NCI-H510A (cell line): ENCODE measurements around the gene PSRC1.
"Not testable (repeated sequence)": the region's sequence is repeated elsewhere in the genome, so short reads cannot be mapped to it uniquely, and the experiment has no call there.

ENCODE experiments used
- DNase-seq: peaks from one replicate; lab custom pipeline; 2025; lab: John Stamatoyannopoulos, UW

Gene PSRC1

DNA sequence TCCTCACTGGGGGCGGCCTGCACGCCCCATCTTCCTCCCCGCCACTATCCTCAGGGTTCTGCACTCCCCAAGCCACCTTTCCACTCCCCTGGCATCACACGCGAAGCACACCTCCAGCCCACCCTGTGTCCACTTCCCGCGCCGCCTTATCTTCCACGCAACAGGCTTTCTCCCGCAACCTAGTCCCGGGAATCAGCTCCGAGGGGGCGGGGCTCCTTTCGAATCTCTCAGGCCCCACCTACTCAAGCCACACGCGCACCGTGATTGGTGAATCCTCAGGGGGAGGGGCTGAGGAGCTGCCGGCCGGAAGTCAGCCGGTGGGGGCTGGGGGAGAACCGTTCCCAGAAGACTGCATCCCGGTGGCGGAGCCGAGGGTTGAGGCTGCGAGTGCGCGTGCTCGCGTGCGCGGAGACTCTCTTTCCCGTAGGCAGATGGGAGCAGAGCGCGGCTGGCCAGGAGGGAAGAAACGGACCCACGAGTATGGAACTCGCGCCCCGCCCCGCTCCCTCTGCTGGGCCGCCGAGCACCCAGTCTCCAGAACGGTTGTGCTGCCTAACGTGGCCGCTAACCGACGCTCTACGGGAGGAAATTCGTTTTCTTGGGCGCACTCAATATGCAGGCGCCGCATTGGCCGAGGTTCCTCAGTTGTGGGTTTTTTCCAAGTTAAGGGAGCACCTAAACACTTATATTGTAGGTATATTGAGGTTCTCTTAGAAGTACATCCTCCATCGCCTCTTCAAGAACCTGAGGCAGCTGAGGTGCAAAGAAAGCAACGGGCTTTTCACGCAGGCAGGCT, at the start of gene PSRC1:
Gene PSRC1, minus strand, starts transcription at position 194 of the 796 bp plus-strand sequence.
- DNase-seq: peak; percentile 96

DNA sequence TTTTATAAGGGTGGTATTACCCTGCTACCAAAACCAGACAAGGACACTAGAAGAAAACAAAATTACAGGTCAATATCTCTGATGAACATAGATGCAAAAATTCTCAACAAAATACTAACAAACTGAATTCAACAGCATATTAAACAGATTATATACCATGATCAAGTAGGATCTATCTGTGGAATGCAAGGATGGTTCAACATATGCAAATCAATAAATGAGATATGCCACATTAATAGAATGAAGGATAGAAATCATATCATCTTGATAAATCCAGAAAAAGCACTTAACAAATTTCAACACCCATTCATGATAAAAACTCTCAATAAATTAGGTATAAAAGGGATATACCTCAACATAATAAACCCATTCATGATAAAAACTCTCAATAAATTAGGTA, 48.2 kb upstream of the PSRC1 start:
- DNase-seq: no peak

DNA sequence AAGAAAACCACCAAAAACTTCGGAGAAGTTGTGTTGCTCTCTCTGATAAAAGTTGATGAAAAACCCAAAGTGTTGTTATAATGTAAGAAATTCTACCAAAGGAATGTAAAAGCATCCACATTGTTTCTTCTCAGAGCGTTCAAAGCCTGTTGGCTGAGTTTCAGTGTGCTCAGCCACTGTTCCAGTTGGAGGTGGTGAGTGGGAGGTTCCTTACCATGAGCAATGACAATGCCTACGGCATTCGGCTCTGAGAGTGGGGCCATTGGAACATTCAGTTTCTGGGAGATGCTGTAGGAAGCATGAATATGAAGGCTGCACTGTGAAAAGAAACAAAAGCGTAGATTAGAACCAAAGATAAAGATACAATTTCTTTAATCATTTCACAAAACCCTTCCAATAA, 44.3 kb upstream of the PSRC1 start:
- DNase-seq: no peak

DNA sequence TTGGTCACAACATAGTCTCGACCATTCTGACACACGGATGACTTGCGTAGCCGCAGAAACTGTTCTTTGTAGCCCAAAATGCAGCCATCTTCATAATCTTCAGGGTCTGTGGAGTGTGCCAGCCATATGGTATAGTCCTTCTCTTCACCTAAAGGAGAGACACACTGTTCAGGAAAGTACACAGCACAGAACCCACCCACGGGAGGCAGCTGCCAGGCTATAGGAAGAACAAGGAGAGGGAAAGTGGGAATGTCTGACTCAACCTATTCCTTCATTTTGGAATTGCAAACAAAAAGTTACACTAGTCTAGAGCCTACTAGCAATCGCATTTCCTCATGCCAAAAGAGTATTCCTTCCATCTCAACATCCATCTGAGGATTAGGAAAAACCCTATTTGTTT, 40.0 kb upstream of the PSRC1 start:
- no peak for DNase-seq

DNA sequence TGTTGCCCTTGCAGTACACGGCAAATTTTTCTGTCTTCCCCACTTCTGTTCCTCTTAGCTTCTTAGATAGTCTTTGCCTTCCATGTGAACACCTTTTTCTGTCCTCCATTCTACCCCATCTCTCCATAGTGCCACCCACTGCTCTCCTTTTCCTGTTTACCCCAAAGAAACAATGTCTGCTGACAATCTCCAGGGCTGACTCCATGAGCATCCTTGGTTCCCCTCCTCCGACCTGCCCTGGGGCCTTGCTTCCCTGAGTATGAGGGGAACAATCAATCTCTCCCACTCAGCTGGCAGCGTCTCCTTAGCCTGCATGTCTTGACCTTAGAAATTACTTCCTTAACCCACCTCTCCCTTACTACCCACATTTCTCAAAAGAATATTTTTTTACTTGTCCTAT, 36.2 kb upstream of the PSRC1 start:
- no peak for DNase-seq

DNA sequence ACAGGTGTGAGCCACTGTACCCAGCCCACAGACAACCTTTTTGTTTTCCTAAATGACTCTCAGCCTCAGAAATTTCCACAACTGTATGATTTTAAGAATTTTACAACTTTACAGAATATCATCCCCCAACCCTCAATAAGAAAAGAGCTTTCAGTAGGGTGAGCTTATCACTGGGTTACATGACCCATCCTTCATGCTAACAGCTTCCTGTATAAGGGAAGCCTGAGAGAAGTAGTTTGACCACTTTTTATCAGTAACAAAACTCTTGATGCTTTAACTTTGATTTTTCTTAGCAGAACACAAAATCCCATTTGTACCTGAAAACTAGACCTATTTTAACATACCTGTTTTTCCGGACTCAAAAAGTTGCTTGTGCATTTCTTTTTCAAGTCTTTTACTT, 33.6 kb upstream of the PSRC1 start:
- DNase-seq: no peak

DNA sequence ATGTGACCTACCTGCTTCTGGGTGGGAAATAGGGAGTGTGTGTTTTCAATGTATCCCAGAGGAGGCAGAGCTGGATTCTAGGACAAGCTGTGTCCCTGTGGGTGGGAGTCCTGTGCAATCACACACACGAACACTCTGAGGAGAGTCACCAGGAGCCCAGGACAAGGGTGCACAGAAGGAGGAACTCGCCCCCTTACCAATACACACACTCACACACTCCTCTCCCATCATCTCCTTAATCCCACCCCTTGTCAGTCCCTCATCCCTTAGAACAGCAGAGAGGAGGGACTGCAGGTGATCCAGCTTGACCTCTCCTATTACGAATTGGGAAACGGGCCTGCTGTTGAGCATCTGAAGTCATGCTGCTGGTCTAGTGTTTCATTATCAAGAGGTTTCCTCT, 32.3 kb upstream of the PSRC1 start:
- DNase-seq: no peak

DNA sequence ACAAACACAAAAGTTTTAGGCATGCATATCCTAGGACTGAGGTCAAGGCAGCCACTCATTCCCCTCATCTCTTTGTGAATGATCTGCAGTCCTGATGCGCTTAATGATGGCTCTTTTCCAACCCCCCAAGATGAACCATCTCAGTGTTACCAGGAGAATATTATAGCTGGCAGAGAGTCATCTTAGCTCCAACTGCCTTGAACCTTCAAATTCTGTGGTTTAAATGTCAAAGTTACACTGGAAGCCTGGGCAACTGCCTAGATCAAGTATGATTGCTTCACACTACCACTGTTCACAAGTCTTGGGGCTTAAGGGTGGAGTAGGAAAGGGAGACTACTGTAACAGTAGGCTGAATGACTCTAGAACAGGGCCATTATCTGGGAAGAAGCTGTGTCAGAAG, 31.9 kb upstream of the PSRC1 start:
- no peak for DNase-seq

DNA sequence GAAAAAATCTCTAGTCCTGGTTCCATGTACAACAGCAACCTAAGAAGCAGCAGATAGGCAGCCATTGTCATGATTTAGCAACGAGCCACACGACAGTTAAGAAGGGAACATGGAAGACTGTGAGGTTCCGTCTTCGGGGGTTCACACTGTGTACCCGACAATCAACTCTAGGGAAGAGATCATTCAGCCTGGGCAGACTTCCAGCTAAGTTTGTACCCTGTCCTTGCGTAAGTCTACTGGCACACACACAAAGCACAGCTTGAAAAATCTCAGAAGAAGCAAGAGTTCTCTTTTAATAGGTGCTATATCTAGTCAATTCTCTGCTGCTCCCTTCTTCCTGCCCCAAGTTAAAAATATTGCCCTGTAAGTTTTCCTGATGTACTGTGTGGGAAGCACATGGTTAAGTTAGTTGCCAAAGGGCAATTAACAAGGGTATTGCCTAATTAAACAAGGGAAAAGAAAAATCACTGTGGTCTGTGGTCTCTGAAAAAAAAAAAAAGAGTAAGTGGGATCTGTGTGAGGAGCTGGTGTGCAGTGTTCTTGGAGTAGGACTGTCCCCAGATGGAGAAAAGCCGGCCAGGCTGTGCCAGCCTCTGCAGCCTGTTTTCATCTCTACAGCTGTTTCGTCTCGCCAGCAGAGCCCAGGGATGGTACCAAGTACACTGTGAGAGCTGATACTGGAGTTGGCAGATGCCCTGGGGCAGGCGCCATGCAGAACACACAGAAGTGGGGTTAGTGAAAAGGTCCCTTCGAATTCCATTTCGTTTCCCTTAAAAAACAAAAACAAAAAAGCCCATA, 30.2 kb upstream of the PSRC1 start:
- DNase-seq: no peak

DNA sequence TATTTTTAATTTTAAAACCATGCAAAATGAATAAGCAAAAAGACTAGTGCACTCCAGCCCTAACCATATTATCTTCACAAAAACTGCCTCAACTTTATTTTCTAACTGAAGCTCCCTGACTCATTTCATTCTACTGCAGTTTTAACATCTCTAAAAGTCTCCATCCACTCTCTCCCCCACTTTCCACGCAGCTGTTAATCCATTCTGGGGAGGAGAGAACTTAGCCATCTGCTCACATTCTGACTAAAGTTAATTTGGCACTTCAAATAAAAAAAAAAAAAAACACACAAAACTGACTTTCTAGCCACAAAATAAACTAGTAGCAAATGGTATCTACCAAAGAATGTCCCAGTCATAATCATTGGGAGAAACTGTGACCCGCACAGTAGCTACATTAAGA, 29.3 kb upstream of the PSRC1 start:
- DNase-seq: no peak

DNA sequence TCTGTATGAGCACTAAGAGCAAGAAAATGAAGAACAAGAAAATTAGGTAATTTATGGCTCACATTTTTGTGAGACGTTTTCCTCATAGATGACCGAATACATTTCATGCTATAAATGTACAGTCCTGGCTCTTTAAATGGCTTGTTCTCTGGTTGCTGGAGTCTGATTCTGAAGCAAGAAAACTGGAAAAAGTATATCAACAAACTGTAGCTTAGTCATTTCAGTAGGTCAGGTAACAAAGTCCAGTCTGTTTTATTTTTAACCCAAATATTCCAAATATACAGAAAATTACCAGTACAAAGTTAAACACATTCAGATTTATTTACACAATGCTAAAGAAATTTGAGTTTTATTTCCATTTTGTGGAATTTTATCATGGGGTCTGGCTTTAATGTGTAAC, 26.4 kb upstream of the PSRC1 start:
- DNase-seq: no peak

DNA sequence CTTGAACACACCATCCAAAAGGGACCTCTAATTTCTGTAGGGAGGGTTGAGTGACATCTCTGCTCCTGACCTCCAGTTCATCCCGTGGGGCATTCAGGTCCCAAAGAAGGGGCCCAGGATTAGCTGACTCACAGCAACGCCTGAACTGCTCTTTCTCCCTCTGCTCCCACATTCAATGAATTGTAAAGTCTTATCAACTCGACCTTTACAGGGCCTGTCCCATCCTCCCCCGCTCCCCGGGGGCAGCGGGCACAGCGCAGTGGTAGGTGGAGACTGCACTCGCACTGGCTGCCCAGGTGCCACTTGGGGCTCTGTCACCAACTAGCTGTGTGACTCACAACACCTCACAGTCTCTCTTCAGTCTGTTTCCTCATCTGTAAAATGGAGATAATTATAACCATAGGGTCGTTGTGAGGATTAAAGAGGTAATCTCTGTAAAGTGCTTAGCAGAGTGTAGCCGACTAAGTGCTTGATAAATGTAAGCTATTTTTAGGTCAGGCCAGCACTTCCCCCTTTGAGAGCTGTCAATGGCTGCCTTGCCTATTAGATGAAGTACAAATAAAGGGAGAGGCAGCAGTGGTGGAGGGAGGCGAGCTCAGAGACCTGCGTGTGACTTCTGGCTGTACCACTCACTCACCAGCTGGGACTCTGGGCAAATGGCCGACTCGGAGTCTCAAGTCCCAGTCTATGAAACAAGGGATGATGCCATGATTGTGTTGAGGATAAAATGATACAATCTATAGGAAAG, 24.5 kb upstream of the PSRC1 start:
- peak; percentile 58 for DNase-seq

DNA sequence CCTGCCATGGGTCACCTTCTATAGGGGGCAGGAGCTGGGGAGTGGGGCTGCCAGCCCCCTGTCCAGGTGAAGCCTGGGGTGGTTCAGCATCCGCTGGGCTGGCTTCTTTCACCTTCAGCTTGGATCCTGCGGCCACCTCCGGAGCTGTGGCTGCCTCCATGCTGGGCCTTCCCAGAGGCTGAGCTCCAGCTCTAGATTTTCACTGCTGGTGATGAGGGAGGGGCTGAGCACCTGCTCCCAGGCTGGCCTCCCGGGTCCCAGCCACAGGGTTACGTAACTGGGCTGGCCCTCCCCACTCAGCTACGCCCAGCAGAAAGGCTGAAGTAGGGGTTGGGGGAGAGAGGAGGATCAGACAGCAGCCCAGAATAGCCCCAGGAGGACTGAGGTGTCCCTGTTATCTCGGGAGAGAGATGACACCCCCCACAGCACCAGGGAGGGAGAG, 23.9 kb upstream of the PSRC1 start, which contains the start of gene MYBPHL:
Gene MYBPHL, minus strand, starts transcription at position 180 of the 442 bp plus-strand sequence. Its CDS starts 20 bp downstream, at position 160.
- DNase-seq: peak; percentile 65

DNA sequence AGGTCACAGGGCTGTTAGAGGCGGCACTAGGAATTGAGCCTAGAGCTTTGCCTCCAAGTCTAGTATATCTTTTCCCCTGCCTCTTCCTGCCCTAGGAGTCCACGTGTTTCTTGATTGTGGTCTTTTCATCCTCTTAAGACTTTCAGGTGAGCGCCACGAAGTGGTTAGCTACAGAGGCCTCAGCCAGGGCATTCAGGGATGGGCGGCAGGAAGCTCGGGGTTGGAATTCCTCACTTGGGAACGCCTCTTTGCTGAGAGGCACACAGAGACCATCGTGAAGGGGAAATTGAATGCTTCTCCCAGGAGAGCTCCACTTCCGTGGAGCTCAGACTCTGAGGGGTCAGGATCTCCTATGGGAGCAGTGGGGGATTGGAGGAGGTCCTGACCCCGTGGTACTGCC, 23.0 kb upstream of the PSRC1 start:
- DNase-seq: not testable (repeated sequence)

DNA sequence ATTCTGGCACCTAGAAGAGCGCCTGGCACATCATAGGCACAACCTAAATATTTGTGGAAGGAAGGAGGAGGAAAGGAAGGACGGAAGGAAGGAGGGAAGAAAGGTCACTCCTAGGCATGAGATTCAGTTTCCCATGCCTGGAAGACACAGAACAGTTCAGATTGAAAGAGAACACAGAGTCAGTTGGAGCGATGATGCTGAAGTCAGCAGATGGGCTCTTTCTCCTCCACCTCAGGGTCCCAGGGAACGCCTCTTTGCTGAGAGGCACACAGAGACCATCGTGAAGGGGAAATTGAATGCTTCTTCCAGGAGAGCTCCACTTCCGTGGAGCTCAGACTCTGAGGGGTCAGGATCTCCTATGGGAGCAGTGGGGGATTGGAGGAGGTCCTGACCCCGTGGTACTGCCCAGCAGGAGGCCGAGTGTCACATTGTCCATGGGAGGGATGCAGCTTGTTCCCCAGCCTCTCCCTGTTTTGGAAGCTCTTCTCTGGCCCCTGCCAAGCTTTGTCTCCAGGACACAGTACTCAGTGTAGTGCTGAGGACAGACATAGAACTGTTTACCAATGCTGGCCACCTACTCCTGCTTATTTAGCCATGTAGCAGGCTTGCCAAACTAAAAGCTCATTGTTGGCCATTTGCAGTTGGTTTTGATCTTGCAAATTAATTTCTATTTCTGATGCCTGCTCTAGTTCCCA, 21.4 kb upstream of the PSRC1 start:
- no peak for DNase-seq

DNA sequence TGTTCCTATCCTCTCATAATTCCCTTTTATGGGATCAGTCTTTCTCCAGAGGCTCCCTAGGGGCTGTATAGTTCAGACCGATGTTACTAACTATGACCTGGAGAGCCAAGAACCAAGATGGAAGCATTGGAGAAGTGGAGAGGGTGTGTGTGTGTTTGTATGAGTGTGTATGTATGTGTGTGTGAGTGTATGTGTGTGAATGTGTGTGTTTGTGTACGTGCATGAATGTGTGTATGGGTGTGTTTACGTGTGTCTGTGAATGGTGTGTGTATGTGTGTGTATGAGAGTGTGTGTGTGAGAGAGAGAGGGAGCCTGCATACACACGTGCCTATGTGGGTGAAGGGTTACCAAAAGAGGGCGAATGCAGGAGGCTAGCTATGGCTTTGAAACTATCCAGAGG, 18.9 kb upstream of the PSRC1 start:
- no peak for DNase-seq

DNA sequence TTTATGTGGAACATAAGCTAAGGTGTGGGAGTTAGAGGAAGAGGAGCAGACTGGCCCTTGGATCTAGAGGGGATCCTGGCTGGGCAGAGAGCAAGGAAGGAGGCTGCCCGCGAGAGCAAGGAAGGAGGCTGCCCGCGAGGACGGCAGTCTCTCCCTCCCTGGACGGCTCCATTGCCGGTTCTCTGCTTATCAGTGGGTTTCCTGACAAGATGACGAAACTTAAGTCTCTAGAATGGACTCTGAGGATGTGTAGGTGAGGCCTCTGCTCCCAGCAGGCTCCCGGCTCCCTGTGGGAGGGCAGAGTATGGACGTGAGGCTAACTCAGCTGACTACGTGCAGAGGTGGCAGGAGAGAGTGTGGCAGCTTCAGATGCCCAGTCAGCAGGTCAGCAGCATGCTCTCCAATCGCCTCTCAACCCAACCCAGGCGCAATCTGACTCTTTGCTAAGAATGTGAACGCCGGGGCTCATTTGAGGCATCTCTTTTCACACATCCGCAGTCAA, 17.8 kb upstream of the PSRC1 start:
- no peak for DNase-seq

DNA sequence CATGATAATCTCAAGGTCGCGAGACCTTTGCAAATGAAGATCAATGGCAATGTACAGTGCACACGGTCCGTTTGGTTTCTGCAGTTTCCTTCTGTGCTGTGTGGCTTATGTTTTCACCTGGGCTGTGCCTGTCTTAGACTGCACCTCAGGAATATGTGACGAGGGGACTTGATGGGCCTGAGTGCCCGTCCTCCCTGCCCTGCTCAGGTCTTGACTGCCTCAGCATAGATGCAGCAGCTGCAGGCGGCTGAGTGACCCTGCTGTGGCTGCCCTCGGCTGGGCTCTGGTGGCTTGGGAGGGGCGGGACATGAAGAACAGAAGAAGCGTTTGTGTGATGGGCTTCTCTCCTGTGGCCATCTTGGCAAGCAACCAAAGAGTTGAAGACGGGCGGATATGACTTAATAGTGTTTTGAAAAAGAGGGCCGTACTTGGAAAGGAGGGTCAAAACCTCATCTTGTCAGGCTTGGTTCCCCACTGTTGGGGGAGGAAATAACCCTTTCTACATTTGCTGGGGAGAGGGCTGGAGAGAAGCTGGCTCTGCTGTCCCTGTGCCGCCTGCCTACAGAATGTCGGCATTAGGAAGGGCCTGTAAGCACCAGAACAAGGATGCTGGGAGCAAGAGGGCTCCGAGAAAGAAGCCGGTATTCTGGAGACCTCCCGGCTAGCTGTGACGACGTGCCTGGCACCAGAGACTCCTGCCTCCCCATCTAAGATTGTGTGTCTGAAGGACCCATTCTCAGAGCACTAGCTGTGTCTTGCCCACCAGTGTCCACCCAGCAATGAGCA, 16.8 kb upstream of the PSRC1 start:
- DNase-seq: no peak

DNA sequence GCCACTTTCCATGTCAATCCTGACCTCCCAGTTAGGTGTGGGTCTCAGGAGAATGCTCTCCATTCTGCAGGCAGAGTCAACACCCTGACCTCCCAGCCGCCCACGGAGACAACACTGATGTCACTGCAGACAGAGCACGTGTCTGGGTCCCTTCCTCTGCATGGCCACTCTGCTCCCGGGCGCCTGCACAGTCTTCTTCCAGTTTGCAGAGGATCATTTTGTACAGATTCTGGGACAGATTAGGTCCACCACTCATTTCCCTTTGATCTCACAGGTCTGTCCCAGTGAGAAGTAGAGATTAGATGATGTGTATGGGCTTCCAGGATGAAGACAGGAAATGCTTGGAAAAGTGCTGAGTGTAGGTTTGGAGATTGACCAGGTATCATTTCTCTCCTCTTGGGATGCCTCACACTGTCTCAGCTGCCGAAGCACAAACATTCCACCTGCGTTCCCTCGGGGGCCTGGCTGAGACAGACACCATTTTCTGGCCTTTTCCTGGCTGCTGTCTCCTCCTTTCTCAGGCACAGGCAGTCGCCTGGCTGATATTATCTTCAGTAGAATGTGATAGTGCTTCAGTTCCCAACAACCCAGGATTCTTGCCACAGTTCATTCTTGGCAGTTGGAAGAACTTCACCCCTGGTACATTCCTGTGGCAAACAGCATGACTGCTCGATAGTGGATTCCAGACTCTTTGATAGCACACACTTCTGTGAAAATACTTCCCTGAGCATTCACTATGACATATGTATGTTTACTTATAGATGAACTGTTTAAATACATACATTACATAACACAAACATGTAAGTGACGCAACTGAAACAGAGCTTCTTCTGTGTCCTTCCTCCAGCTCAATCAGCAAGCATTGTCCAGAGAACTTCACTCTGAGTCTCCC, 16.0 kb upstream of the PSRC1 start:
- DNase-seq: no peak

DNA sequence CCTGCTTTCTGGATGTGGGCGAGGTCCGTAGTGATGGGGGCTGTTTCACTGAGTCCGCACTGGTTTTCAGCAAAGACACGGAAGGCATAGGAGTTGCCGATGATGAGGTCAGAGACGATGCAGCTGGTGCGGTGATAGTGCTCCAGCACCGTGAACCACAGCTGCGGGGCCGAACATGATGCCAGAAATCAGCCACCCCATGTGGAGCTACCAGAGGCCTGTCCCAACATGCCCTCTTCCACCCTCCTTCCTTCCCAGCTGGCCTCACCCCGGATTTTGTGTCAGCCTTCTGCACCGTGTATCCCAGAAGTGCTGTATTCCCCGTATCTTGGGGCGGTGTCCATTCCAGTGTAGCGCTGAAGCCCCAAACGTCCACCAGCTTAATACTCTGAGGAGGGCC, 13.8 kb upstream of the PSRC1 start:
- DNase-seq: no peak
